ENCODE results near the gene VPS13C. TPM values are rescaled to one million over a fixed set of nuclear protein-coding genes. Genes with fewer than 3 reads are reported as not detected.

Gene VPS13C
- total RNA-seq, 1 experiment from 2014 or later = 47.3 TPM

- CTCF ChIA-PET = no interaction called here
- POLR2A ChIA-PET = interaction anchor here (0.5 kb wide), 1 partner anchor 129 kb away, joined by 3 read pairs; no protein-coding TSS in a partner anchor
- Histone ChIP-seq H3K36me3 (ENCODE audit: control insufficient read depth, insufficient read depth, low read length) (peaks cover 5% of the 10 kb centered on the region; the same call in 1 of the 2 replicates), H3K27me3 (ENCODE audit: control insufficient read depth, insufficient read depth, low read length) (no peaks in the 10 kb centered on the region), H3K27ac (ENCODE audit: low read length) (no peak overlapping the region), H3K4me3 (ENCODE audit: low read depth in 2 of 2, low read length in 2 of 2) (no peak overlapping the region), H3K9me3 (ENCODE audit: control insufficient read depth, insufficient read depth, low read depth, low read length) (no peaks in the 10 kb centered on the region), H3K4me1 (ENCODE audit: control insufficient read depth, insufficient read depth, low read length) (no peaks in the 10 kb centered on the region)
- TF ChIP-seq SIN3A (IDR thresholded peaks at IDR 0.05; ENCODE audit: borderline replicate concordance, insufficient read depth, low read depth, low read length) (no peak), TCF7L2 (IDR thresholded peaks at IDR 0.05; ENCODE audit: low read depth, low read length) (no peak), REST (IDR thresholded peaks at IDR 0.05; ENCODE audit: insufficient read depth in 1 of 2, low read depth in 2 of 2, low read length in 1 of 2) (no peak), CTCF (IDR thresholded peaks at IDR 0.05) (no peak), POLR2AphosphoS5 (IDR thresholded peaks at IDR 0.05; ENCODE audit: low read depth, low read length) (no peak)
- in situ Hi-C loops (cut with HindIII; ENCODE audit: low pct_unique_long_range_greater_than_20kb, low sequenced_read_pairs) = no loop called here
- no TSS peak for BruUV-seq (replicated peaks)
- no peak for ATAC-seq
- intact Hi-C loops (cut with micrococcal nuclease; ENCODE audit: unreplicated experiment) = no loop called here
- no peak for DNase-seq (ENCODE audit: low read depth, low spot score)
These were observed 153.1 kb downstream of the VPS13C start for GRCh38 chr15:61906961-61907752.

GRCh38 chr15:61893146-61893545 lies 167.1 kb downstream of the VPS13C start:
- no peak overlapping the region for H3K27ac ChIP-seq (ENCODE audit: low read length)
- H3K4me3 ChIP-seq (ENCODE audit: low read depth in 2 of 2, low read length in 2 of 2) = no peak overlapping the region
- ChIA-PET CTCF (no interaction called here), POLR2A (no interaction called here)
- intact Hi-C loops (cut with micrococcal nuclease; ENCODE audit: unreplicated experiment) = no loop called here
- no peak for ATAC-seq
- no peak for DNase-seq (ENCODE audit: low read depth, low spot score)
- H3K36me3 ChIP-seq (ENCODE audit: control insufficient read depth, insufficient read depth, low read length) = no peaks in the 10 kb centered on the region
- no peak for TF ChIP-seq SIN3A (IDR thresholded peaks at IDR 0.05; ENCODE audit: borderline replicate concordance, insufficient read depth, low read depth, low read length)
- no peaks in the 10 kb centered on the region for H3K27me3 ChIP-seq (ENCODE audit: control insufficient read depth, insufficient read depth, low read length)
- in situ Hi-C loops (cut with HindIII; ENCODE audit: low pct_unique_long_range_greater_than_20kb, low sequenced_read_pairs) = no loop called here
- BruUV-seq (replicated peaks) = no TSS peak
- no peaks in the 10 kb centered on the region for H3K4me1 ChIP-seq (ENCODE audit: control insufficient read depth, insufficient read depth, low read length)
- peaks cover 12% of the 10 kb centered on the region; the same call in 1 of the 2 replicates for H3K9me3 ChIP-seq (ENCODE audit: control insufficient read depth, insufficient read depth, low read depth, low read length)

GRCh38 chr15:61892140-61892539 lies 168.1 kb downstream of the VPS13C start:
- ATAC-seq (no peak), DNase-seq (ENCODE audit: low read depth, low spot score) (no peak)
- H3K4me3 ChIP-seq (ENCODE audit: low read depth in 2 of 2, low read length in 2 of 2) = no peak overlapping the region
- H3K36me3 ChIP-seq (ENCODE audit: control insufficient read depth, insufficient read depth, low read length) = no peaks in the 10 kb centered on the region
- intact Hi-C loops (cut with micrococcal nuclease; ENCODE audit: unreplicated experiment) = no loop called here
- TF ChIP-seq POLR2AphosphoS5 (IDR thresholded peaks at IDR 0.05; ENCODE audit: low read depth, low read length) (no peak), TCF7L2 (IDR thresholded peaks at IDR 0.05; ENCODE audit: low read depth, low read length) (no peak), CTCF (IDR thresholded peaks at IDR 0.05) (no peak), REST (IDR thresholded peaks at IDR 0.05; ENCODE audit: insufficient read depth in 1 of 2, low read depth in 2 of 2, low read length in 1 of 2) (no peak), SIN3A (IDR thresholded peaks at IDR 0.05; ENCODE audit: borderline replicate concordance, insufficient read depth, low read depth, low read length) (no peak)
- POLR2A ChIA-PET = interaction anchor here (0.6 kb wide), 1 partner anchor 810 kb away, joined by 5 read pairs; no protein-coding TSS in a partner anchor
- in situ Hi-C loops (cut with HindIII; ENCODE audit: low pct_unique_long_range_greater_than_20kb, low sequenced_read_pairs) = no loop called here
- BruUV-seq (replicated peaks) = no TSS peak
- H3K9me3 ChIP-seq (ENCODE audit: control insufficient read depth, insufficient read depth, low read depth, low read length) = peaks cover 12% of the 10 kb centered on the region; the same call in 1 of the 2 replicates
- H3K27ac ChIP-seq (ENCODE audit: low read length) = no peak overlapping the region
- H3K27me3 ChIP-seq (ENCODE audit: control insufficient read depth, insufficient read depth, low read length) = no peaks in the 10 kb centered on the region
- CTCF ChIA-PET = no interaction called here
- no peaks in the 10 kb centered on the region for H3K4me1 ChIP-seq (ENCODE audit: control insufficient read depth, insufficient read depth, low read length)
